ENCODE data around the gene BCKDHB.

Gene BCKDHB

GRCh38 chr6:80276861-80277260 is 170.4 kb downstream of the BCKDHB start:
- no peak for TF ChIP-seq CTCF (IDR thresholded peaks at IDR 0.05)
- H3K4me3 ChIP-seq (ENCODE audit: low read depth in 1 of 2, low read length in 1 of 2): no peak overlapping the region
- no peak overlapping the region for H3K27ac ChIP-seq
- H3K4me1 ChIP-seq (ENCODE audit: control insufficient read depth in 1 of 2, insufficient read depth in 1 of 2, low read depth in 1 of 2, low read length in 1 of 2): no peaks in the 10 kb centered on the region
- no peaks in the 10 kb centered on the region for H3K27me3 ChIP-seq
- no peaks in the 10 kb centered on the region for H3K36me3 ChIP-seq
- H3K9me3 ChIP-seq: no peaks in the 10 kb centered on the region

GRCh38 chr6:80277501-80277900 is 171.0 kb downstream of the BCKDHB start:
- Histone ChIP-seq H3K36me3 (no peaks in the 10 kb centered on the region), H3K27me3 (no peaks in the 10 kb centered on the region), H3K27ac (no peak overlapping the region), H3K4me1 (ENCODE audit: control insufficient read depth in 1 of 2, insufficient read depth in 1 of 2, low read depth in 1 of 2, low read length in 1 of 2) (no peaks in the 10 kb centered on the region), H3K4me3 (ENCODE audit: low read depth in 1 of 2, low read length in 1 of 2) (no peak overlapping the region), H3K9me3 (no peaks in the 10 kb centered on the region)
- TF ChIP-seq CTCF (IDR thresholded peaks at IDR 0.05): no peak

GRCh38 chr6:80280262-80281010 is 174.0 kb downstream of the BCKDHB start:
- Histone ChIP-seq H3K4me3 (ENCODE audit: low read depth in 1 of 2, low read length in 1 of 2) (no peak overlapping the region), H3K36me3 (no peaks in the 10 kb centered on the region), H3K9me3 (no peaks in the 10 kb centered on the region), H3K27me3 (no peaks in the 10 kb centered on the region), H3K27ac (no peak overlapping the region), H3K4me1 (ENCODE audit: control insufficient read depth in 1 of 2, insufficient read depth in 1 of 2, low read depth in 1 of 2, low read length in 1 of 2) (no peaks in the 10 kb centered on the region)
- TF ChIP-seq CTCF (IDR thresholded peaks at IDR 0.05): no peak

GRCh38 chr6:80282913-80283554 is 176.6 kb downstream of the BCKDHB start:
- H3K27ac ChIP-seq: no peak overlapping the region
- H3K4me1 ChIP-seq (ENCODE audit: control insufficient read depth in 1 of 2, insufficient read depth in 1 of 2, low read depth in 1 of 2, low read length in 1 of 2): no peaks in the 10 kb centered on the region
- H3K36me3 ChIP-seq: no peaks in the 10 kb centered on the region
- H3K4me3 ChIP-seq (ENCODE audit: low read depth in 1 of 2, low read length in 1 of 2): no peak overlapping the region
- TF ChIP-seq CTCF (IDR thresholded peaks at IDR 0.05): no peak
- no peaks in the 10 kb centered on the region for H3K9me3 ChIP-seq
- H3K27me3 ChIP-seq: no peaks in the 10 kb centered on the region

- H3K27ac ChIP-seq: no peak overlapping the region
- no peak for TF ChIP-seq CTCF (IDR thresholded peaks at IDR 0.05)
- H3K36me3 ChIP-seq: no peaks in the 10 kb centered on the region
- H3K4me3 ChIP-seq (ENCODE audit: low read depth in 1 of 2, low read length in 1 of 2): no peak overlapping the region
- H3K4me1 ChIP-seq (ENCODE audit: control insufficient read depth in 1 of 2, insufficient read depth in 1 of 2, low read depth in 1 of 2, low read length in 1 of 2): no peaks in the 10 kb centered on the region
- no peaks in the 10 kb centered on the region for H3K9me3 ChIP-seq
- no peaks in the 10 kb centered on the region for H3K27me3 ChIP-seq
These were observed 180.6 kb downstream of the BCKDHB start for GRCh38 chr6:80287112-80287511.

Measured in neutrophil (primary cell).